Breast epithelium (tissue), 3 donors: ENCODE measurements around the gene DNAL1.

ENCODE experiments used
- POLR2A ChIP-seq: fragments of 450-650 bp; IDR thresholded peaks from one replicate; pipeline ENCODE4 v1.6.1; 2016; ENCODE audit warnings: antibody characterized with exemption, mild to moderate bottlenecking, moderate library complexity
- POLR2AphosphoS5 ChIP-seq, 3 donors: sonication (generic); formaldehyde crosslinking; IDR thresholded peaks; one replicate each; pipeline ENCODE4 v1.6.1; 2017; ENCODE audit warnings: antibody characterized with exemption in 3 of 3
- TF ChIP-seq, protein P1 (sequence below), 3 donors: fragments of 450-650 bp; IDR thresholded peaks; one replicate each; pipeline ENCODE4 v1.5.1; 2016 to 2017; ENCODE audit warnings: antibody characterized with exemption in 3 of 3, mild to moderate bottlenecking in 3 of 3, moderate library complexity in 3 of 3

DNA sequence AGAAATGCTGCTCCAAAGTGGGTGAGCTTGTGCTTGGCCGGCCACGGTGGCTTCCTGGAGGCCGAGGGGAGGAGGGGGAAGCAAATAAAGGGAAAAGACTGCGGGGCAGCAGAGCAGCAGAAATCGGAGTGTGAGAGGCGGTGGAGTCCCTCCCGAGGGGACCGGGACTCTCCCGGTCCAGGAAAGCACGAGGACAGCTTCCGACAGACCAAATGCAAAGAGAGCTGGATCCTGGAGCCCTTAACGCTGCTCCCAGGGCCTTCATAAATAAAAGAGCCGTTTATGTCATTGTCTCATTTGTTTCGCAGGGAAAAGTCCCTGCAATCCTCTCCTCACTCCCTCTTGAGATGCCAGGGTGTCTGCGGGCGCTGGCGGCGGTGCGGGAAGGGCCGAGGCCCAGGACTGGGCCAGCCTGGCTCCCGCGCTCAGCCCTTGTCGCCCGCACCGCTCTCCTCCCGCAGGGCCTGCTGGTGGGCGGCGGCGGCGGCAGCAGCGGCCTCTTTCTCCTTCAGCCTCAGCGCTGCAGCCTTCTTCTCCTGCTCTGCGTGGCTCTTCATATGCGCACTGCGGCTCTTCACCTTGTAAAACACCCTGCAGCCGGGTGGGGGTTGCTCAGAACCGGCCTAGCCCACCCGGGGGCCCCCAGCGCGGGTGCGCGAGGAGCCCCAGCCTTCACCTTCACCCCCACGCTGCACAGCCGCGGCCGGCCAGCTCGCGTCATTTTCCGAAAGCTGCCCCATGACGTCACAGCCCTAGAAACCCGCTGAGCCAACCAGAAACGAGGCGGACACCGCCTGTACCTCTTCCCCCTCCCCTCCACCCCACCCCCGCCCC lies 73.8 kb downstream of the DNAL1 start:
- TF ChIP-seq, protein P1, sequence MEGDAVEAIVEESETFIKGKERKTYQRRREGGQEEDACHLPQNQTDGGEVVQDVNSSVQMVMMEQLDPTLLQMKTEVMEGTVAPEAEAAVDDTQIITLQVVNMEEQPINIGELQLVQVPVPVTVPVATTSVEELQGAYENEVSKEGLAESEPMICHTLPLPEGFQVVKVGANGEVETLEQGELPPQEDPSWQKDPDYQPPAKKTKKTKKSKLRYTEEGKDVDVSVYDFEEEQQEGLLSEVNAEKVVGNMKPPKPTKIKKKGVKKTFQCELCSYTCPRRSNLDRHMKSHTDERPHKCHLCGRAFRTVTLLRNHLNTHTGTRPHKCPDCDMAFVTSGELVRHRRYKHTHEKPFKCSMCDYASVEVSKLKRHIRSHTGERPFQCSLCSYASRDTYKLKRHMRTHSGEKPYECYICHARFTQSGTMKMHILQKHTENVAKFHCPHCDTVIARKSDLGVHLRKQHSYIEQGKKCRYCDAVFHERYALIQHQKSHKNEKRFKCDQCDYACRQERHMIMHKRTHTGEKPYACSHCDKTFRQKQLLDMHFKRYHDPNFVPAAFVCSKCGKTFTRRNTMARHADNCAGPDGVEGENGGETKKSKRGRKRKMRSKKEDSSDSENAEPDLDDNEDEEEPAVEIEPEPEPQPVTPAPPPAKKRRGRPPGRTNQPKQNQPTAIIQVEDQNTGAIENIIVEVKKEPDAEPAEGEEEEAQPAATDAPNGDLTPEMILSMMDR (IDR thresholded peaks at IDR 0.05): no peak
- TF ChIP-seq POLR2A (no peak), POLR2AphosphoS5 (IDR thresholded peaks at IDR 0.05) (no peak)
